ENCODE results near the gene HDAC9. TPM values are rescaled to one million over a fixed set of nuclear protein-coding genes. Genes with fewer than 3 reads are reported as not detected.

HDAC9 gene
- total RNA-seq, 4 donors from 2014 or later = 63.0 to 130 (median 107) TPM

GRCh38 chr7:18489624-18490023 is 5.9 kb upstream of the HDAC9 start:
- no peaks in the 10 kb centered on the region for H3K27me3 ChIP-seq
- intact Hi-C loops (cut with DNase I) = no loop called here
- WGBS = 98% methylated on average over 2 of the region's 2 CpGs
- no peaks in the 10 kb centered on the region for H3K36me3 ChIP-seq
- H3K9me3 ChIP-seq = no peaks in the 10 kb centered on the region
- no peak overlapping the region for H3K27ac ChIP-seq (replicated peaks in 1 of 4)
- H3K4me1 ChIP-seq = peaks cover 1 to 7% (median 5%) of the 10 kb centered on the region in 4 donors
- TF ChIP-seq POLR2AphosphoS5 (IDR thresholded peaks at IDR 0.05) = no peak
- TF ChIP-seq, protein P1, sequence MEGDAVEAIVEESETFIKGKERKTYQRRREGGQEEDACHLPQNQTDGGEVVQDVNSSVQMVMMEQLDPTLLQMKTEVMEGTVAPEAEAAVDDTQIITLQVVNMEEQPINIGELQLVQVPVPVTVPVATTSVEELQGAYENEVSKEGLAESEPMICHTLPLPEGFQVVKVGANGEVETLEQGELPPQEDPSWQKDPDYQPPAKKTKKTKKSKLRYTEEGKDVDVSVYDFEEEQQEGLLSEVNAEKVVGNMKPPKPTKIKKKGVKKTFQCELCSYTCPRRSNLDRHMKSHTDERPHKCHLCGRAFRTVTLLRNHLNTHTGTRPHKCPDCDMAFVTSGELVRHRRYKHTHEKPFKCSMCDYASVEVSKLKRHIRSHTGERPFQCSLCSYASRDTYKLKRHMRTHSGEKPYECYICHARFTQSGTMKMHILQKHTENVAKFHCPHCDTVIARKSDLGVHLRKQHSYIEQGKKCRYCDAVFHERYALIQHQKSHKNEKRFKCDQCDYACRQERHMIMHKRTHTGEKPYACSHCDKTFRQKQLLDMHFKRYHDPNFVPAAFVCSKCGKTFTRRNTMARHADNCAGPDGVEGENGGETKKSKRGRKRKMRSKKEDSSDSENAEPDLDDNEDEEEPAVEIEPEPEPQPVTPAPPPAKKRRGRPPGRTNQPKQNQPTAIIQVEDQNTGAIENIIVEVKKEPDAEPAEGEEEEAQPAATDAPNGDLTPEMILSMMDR (IDR thresholded peaks at IDR 0.05) = no peak
- TF ChIP-seq EP300 (IDR thresholded peaks at IDR 0.05) = no peak
- no peak for TF ChIP-seq POLR2A (IDR thresholded peaks at IDR 0.05; ENCODE audit: low read depth)
- no peak overlapping the region for H3K4me3 ChIP-seq
- DNase-seq (ENCODE audit: extremely low spot score) = no peak

DNA sequence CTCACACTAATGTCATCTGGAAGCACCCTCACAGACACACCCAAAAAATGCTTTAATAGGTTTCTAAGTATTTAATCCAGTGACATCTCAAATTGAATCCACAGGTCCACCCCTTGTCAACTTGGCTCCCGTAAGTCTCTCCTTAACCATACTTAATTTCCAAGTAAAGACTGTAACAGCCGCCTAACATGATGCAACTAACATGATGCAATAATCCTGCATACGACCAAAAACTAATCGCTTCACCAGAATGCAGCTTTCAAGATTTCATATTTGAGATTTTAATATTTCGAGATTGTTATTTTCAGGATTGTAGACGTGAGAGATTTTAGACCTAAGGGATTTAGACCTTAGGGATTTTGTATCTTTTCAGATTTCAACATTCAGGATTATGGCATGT is 3.7 kb upstream of the HDAC9 start:
- no peaks in the 10 kb centered on the region for H3K27me3 ChIP-seq
- 95% methylated on average over 6 of the region's 6 CpGs for WGBS
- peaks cover 13 to 28% (median 25%) of the 10 kb centered on the region in 4 donors for H3K4me1 ChIP-seq
- DNase-seq (ENCODE audit: extremely low spot score) = no peak
- no peaks in the 10 kb centered on the region for H3K36me3 ChIP-seq
- H3K9me3 ChIP-seq = no peaks in the 10 kb centered on the region
- intact Hi-C loops (cut with DNase I) = no loop called here
- no peak overlapping the region for H3K27ac ChIP-seq (replicated peaks in 1 of 4)
- no peak overlapping the region for H3K4me3 ChIP-seq
- TF ChIP-seq, protein P1 (IDR thresholded peaks at IDR 0.05) = no peak
- TF ChIP-seq EP300 (IDR thresholded peaks at IDR 0.05) (no peak), POLR2A (IDR thresholded peaks at IDR 0.05; ENCODE audit: low read depth) (no peak), POLR2AphosphoS5 (IDR thresholded peaks at IDR 0.05) (no peak)

DNA sequence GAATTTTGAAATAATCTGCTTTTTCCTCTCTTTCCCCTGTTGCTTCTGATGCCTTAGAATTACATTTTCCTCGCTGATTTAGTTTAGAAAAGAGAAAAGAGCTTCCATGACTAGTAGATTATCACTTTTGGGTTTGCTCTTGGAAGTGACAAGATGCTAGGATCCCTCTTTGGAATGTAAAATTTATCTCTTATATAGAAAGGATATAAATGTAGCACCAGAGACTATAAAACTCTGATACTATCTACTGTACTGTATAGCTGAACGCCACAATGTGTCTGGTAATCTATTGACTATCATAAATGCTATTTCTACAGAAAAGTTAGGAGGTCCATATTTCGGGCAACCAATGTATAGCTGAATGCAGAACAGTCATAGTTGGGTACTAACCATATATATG is 1.1 kb upstream of the HDAC9 start:
- Histone ChIP-seq H3K27me3 (no peaks in the 10 kb centered on the region), H3K27ac (replicated peaks in 1 of 4) (no peak overlapping the region), H3K4me1 (peaks cover 10 to 38% (median 33%) of the 10 kb centered on the region in 4 donors), H3K36me3 (no peaks in the 10 kb centered on the region), H3K4me3 (no peak overlapping the region), H3K9me3 (no peaks in the 10 kb centered on the region)
- 98% methylated on average over 3 of the region's 3 CpGs for WGBS
- TF ChIP-seq, protein P1 (IDR thresholded peaks at IDR 0.05) = no peak
- no peak for TF ChIP-seq POLR2A (IDR thresholded peaks at IDR 0.05; ENCODE audit: low read depth)
- no peak for TF ChIP-seq POLR2AphosphoS5 (IDR thresholded peaks at IDR 0.05)
- TF ChIP-seq EP300 (IDR thresholded peaks at IDR 0.05) = no peak
- DNase-seq (ENCODE audit: extremely low spot score) = no peak
- intact Hi-C loops (cut with DNase I) = no loop called here

- H3K27me3 ChIP-seq = no peaks in the 10 kb centered on the region
- intact Hi-C loops (cut with DNase I) = no loop called here
- H3K27ac ChIP-seq (replicated peaks in 1 of 4) = peak overlapping the region in 3 of 4 donors; percentile 24 to 36 (median 28)
- H3K4me1 ChIP-seq = peaks cover 10 to 43% (median 33%) of the 10 kb centered on the region in 4 donors
- TF ChIP-seq EP300 (IDR thresholded peaks at IDR 0.05) (no peak), POLR2A (IDR thresholded peaks at IDR 0.05; ENCODE audit: low read depth) (no peak), POLR2AphosphoS5 (IDR thresholded peaks at IDR 0.05) (no peak)
- TF ChIP-seq, protein P1 (IDR thresholded peaks at IDR 0.05) = no peak
- no peaks in the 10 kb centered on the region for H3K36me3 ChIP-seq
- DNase-seq (ENCODE audit: extremely low spot score) = no peak
- H3K4me3 ChIP-seq = peak overlapping the region; percentile 42 to 56 (median 48)
- 42% methylated on average over 3 of the region's 3 CpGs for WGBS
- H3K9me3 ChIP-seq = no peaks in the 10 kb centered on the region
Measured at GRCh38 chr7:18494821-18495408, 634 bp upstream of the HDAC9 start.

GRCh38 chr7:18496341-18496700 is 772 bp downstream of the HDAC9 start:
- 25% methylated on average over 3 of the region's 3 CpGs for WGBS
- H3K9me3 ChIP-seq = no peaks in the 10 kb centered on the region
- H3K27me3 ChIP-seq = no peaks in the 10 kb centered on the region
- peak overlapping the region in 3 of 4 donors; percentile 24 to 36 (median 28) for H3K27ac ChIP-seq (replicated peaks in 1 of 4)
- DNase-seq (ENCODE audit: extremely low spot score) = no peak
- intact Hi-C loops (cut with DNase I) = no loop called here
- TF ChIP-seq POLR2A (IDR thresholded peaks at IDR 0.05; ENCODE audit: low read depth) (no peak), EP300 (IDR thresholded peaks at IDR 0.05) (no peak), POLR2AphosphoS5 (IDR thresholded peaks at IDR 0.05) (no peak)
- TF ChIP-seq, protein P1 (IDR thresholded peaks at IDR 0.05) = no peak
- peaks cover 16 to 50% (median 41%) of the 10 kb centered on the region in 4 donors for H3K4me1 ChIP-seq
- H3K36me3 ChIP-seq = no peaks in the 10 kb centered on the region
- H3K4me3 ChIP-seq = peak overlapping the region; percentile 42 to 56 (median 48)
